ENCODE data around the gene CAMKK2. TPM values are rescaled to one million over a fixed set of nuclear protein-coding genes. Genes with fewer than 3 reads are reported as not detected.
A peak's percentile ranks its signal among the peaks of the same experiment; 100 is the strongest.

The CAMKK2 gene
- polyA plus RNA-seq, 1 of the 3 experiments (the other 2 are of a cell fraction): 23.6 TPM

- no peak for TF ChIP-seq SMC3 (IDR thresholded peaks at IDR 0.05; ENCODE audit: low read depth, low read length)
- no peak for TF ChIP-seq TCF12 (IDR thresholded peaks at IDR 0.05)
- no peak for TF ChIP-seq YY1 (IDR thresholded peaks at IDR 0.05; ENCODE audit: low read depth)
Observed at GRCh38 chr12:121253638-121254335, 42.7 kb downstream of the CAMKK2 start (continued).

DNA sequence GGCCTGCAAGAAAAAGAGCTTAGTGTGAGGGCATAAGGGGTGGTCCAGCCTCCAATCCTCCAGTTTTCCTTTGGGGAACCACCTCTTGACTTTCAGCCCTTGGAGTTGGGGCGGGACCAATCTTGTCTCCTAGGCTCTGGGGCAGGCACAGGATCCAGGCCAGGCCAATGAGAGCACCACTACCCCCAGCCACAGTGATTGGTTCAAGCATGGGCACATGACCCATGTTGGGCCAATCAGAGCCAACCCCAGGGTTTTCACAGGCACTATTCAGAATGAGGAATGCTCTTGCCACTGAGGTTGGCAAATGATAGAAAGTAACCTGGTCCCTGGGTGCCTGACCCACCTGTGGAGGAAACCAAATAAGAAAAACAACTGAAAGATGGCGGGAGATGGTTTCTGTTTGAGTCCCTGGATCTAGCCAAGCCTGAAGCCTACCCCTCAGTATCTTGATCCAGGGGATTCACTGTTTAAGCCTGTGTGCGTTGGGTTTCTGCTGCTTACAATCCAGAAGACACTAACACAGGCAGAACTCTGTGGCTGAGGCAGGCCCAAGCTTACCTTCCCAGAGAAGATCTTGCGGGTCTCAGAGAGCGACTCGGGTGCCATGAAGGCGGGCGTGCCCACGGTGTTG is 43.7 kb downstream of the CAMKK2 start:
- Histone ChIP-seq H3K4me2 (no peak overlapping the region), H3F3A (replicated peaks; ENCODE audit: insufficient read depth) (no peaks in the 10 kb centered on the region), H3K9me3 (no peaks in the 10 kb centered on the region), H2AFZ (ENCODE audit: low read depth) (no peak overlapping the region), H3K79me2 (ENCODE audit: insufficient read depth) (no peaks in the 10 kb centered on the region), H3K4me3 (ENCODE audit: low read depth in 2 of 2, low read length in 1 of 2) (no peak overlapping the region), H3K9ac (no peak overlapping the region), H3K36me3 (replicated peaks in 1 of 2; ENCODE audit: control insufficient read depth in 1 of 2, insufficient read depth in 2 of 2, low read length in 1 of 2) (peaks cover 0 to 21% of the 10 kb centered on the region in 2 experiments), H3K27ac (ENCODE audit: low read depth in 2 of 2, low read length in 1 of 2) (no peak overlapping the region), H3K9me2 (no peaks in the 10 kb centered on the region), H3K27me3 (ENCODE audit: insufficient read depth) (no peaks in the 10 kb centered on the region), H3K4me1 (ENCODE audit: control insufficient read depth in 1 of 2, insufficient read depth in 2 of 2, low read depth in 1 of 2, low read length in 1 of 2) (no peaks in the 10 kb centered on the region), H4K20me1 (ENCODE audit: insufficient read depth) (no peaks in the 10 kb centered on the region)
- ChIA-PET CTCF (no interaction called here), POLR2A (no interaction called here)
- WGBS (ENCODE audit: low lambda C conversion rate): 93% methylated on average over 9 of the region's 9 CpGs
- TF ChIP-seq NRF1 (IDR thresholded peaks at IDR 0.05; ENCODE audit: low read depth, low read length) (no peak), USF1 (IDR thresholded peaks at IDR 0.05; ENCODE audit: borderline replicate concordance, low read depth) (peak; percentile 47; the same call in 1 of the 2 replicates), NFIC (IDR thresholded peaks at IDR 0.05; ENCODE audit: borderline replicate concordance) (no peak), REST (IDR thresholded peaks at IDR 0.05; ENCODE audit: low read depth, low read length) (no peak), JUND (IDR thresholded peaks at IDR 0.05) (no peak), MXI1 (IDR thresholded peaks at IDR 0.05; ENCODE audit: low read depth, low read length) (no peak)
- DNase-seq: no peak

- Histone ChIP-seq H3K4me2 (no peak overlapping the region), H4K20me1 (ENCODE audit: insufficient read depth) (no peaks in the 10 kb centered on the region), H3K4me1 (ENCODE audit: control insufficient read depth in 1 of 2, insufficient read depth in 2 of 2, low read depth in 1 of 2, low read length in 1 of 2) (no peaks in the 10 kb centered on the region), H3K9ac (no peak overlapping the region), H3K9me3 (no peaks in the 10 kb centered on the region), H3K9me2 (no peaks in the 10 kb centered on the region), H3F3A (replicated peaks; ENCODE audit: insufficient read depth) (no peaks in the 10 kb centered on the region), H3K27ac (ENCODE audit: low read depth in 2 of 2, low read length in 1 of 2) (no peak overlapping the region), H3K4me3 (ENCODE audit: low read depth in 2 of 2, low read length in 1 of 2) (no peak overlapping the region), H3K79me2 (ENCODE audit: insufficient read depth) (no peaks in the 10 kb centered on the region), H3K27me3 (ENCODE audit: insufficient read depth) (no peaks in the 10 kb centered on the region), H2AFZ (ENCODE audit: low read depth) (no peak overlapping the region), H3K36me3 (replicated peaks in 1 of 2; ENCODE audit: control insufficient read depth in 1 of 2, insufficient read depth in 2 of 2, low read length in 1 of 2) (peaks cover 0 to 23% of the 10 kb centered on the region in 2 experiments)
- 91% methylated on average over 2 of the region's 2 CpGs for WGBS (ENCODE audit: low lambda C conversion rate)
- no peak for DNase-seq
- POLR2A ChIA-PET: no interaction called here
- CTCF ChIA-PET: no interaction called here
- no peak for TF ChIP-seq MEF2A (IDR thresholded peaks at IDR 0.05; ENCODE audit: borderline replicate concordance, low read depth)
- no peak for TF ChIP-seq CHD2 (IDR thresholded peaks at IDR 0.05; ENCODE audit: low read length, partially characterized antibody)
- no peak for TF ChIP-seq FOSL2 (IDR thresholded peaks at IDR 0.05; ENCODE audit: borderline replicate concordance, low read depth)
- no peak for TF ChIP-seq FOXM1 (IDR thresholded peaks at IDR 0.05; ENCODE audit: low read depth)
- no peak for TF ChIP-seq MXI1 (IDR thresholded peaks at IDR 0.05; ENCODE audit: low read depth, low read length)
- no peak for TF ChIP-seq TCF12 (IDR thresholded peaks at IDR 0.05)
- no peak for TF ChIP-seq TAF1 (IDR thresholded peaks at IDR 0.05; ENCODE audit: borderline replicate concordance, low read depth, low read length)
- TF ChIP-seq, protein P1, sequence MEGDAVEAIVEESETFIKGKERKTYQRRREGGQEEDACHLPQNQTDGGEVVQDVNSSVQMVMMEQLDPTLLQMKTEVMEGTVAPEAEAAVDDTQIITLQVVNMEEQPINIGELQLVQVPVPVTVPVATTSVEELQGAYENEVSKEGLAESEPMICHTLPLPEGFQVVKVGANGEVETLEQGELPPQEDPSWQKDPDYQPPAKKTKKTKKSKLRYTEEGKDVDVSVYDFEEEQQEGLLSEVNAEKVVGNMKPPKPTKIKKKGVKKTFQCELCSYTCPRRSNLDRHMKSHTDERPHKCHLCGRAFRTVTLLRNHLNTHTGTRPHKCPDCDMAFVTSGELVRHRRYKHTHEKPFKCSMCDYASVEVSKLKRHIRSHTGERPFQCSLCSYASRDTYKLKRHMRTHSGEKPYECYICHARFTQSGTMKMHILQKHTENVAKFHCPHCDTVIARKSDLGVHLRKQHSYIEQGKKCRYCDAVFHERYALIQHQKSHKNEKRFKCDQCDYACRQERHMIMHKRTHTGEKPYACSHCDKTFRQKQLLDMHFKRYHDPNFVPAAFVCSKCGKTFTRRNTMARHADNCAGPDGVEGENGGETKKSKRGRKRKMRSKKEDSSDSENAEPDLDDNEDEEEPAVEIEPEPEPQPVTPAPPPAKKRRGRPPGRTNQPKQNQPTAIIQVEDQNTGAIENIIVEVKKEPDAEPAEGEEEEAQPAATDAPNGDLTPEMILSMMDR (IDR thresholded peaks at IDR 0.05): no peak
- TF ChIP-seq USF2 (IDR thresholded peaks at IDR 0.05; ENCODE audit: borderline replicate concordance, low read depth, low read length): no peak
Observed at GRCh38 chr12:121251838-121252237, 44.7 kb downstream of the CAMKK2 start.
